DND-41 (cell line): ENCODE data around the gene CCR9.

Source experiments
- ATAC-seq: fragments of 200-7000 bp; cut with Tn5 transposase; 3 replicates; pipeline ENCODE4 v1.9.1; 2021; ENCODE audit warnings: low read depth; ENCODE audit not compliant: insufficient read depth
- DNase-seq: peaks from one replicate; pipeline ENCODE4 v3.0.0-alpha.2; 2020
- H2AFZ ChIP-seq: 2 replicates; pipeline ENCODE4 v1.6.0; 2012; ENCODE audit warnings: low read depth, low read length
- H3K27ac ChIP-seq: 2 replicates; pipeline ENCODE4 v1.5.1; 2012; ENCODE audit warnings: low read length, inconsistent platforms
- H3K27me3 ChIP-seq: fragments of 200-600 bp; sonication (generic); 2 replicates; pipeline ENCODE4 v1.6.0; 2012; ENCODE audit warnings: low read length, mild to moderate bottlenecking, inconsistent platforms; ENCODE audit not compliant: insufficient read depth, poor library complexity
- H3K36me3 ChIP-seq: 2 replicates; pipeline ENCODE4 v1.5.1; 2012; ENCODE audit warnings: low read length, inconsistent platforms; ENCODE audit not compliant: insufficient read depth
- H3K4me1 ChIP-seq: 2 replicates; pipeline ENCODE4 v1.5.1; 2012; ENCODE audit warnings: mild to moderate bottlenecking, low read length; ENCODE audit not compliant: insufficient read depth
- H3K4me2 ChIP-seq: 2 replicates; pipeline ENCODE4 v1.6.0; 2012; ENCODE audit warnings: mild to moderate bottlenecking, moderate library complexity, low read length, inconsistent platforms; ENCODE audit not compliant: insufficient read depth
- H3K4me3 ChIP-seq, 2 experiments: fragments of 200-600 bp in 1 of 2; shearing (Covaris generic) in 1 of 2; 2 replicates each; pipeline ENCODE4 v1.5.1; 2012 to 2016; ENCODE audit warnings: inconsistent platforms in 2 of 2, low read length in 2 of 2, mild to moderate bottlenecking in 2 of 2, low read depth in 1 of 2, moderate library complexity in 1 of 2
- H3K79me2 ChIP-seq: 2 replicates; pipeline ENCODE4 v1.6.0; 2012; ENCODE audit warnings: low read length, inconsistent platforms; ENCODE audit not compliant: insufficient read depth
- H3K9ac ChIP-seq: 2 replicates; pipeline ENCODE4 v1.6.0; 2012; ENCODE audit warnings: low read depth, mild to moderate bottlenecking, inconsistent platforms, low read length, moderate library complexity
- H3K9me3 ChIP-seq: 2 replicates; pipeline ENCODE4 v1.5.1; 2012; ENCODE audit warnings: low read length, moderate library complexity, mild to moderate bottlenecking, inconsistent platforms; ENCODE audit not compliant: insufficient read depth, severe bottlenecking
- H4K20me1 ChIP-seq: 2 replicates; pipeline ENCODE4 v1.6.0; 2012; ENCODE audit warnings: low read length; ENCODE audit not compliant: insufficient read depth
- CTCF ChIP-seq: IDR thresholded peaks from 2 replicates; pipeline ENCODE4 v1.5.1; 2012; ENCODE audit warnings: borderline replicate concordance, low read length, moderate library complexity, mild to moderate bottlenecking; ENCODE audit not compliant: poor library complexity, severe bottlenecking; ENCODE audit errors: extremely low read depth
- EZH2 ChIP-seq: IDR thresholded peaks from 3 replicates; pipeline ENCODE4 v1.6.1; 2012; ENCODE audit warnings: borderline replicate concordance, low read depth, mild to moderate bottlenecking, moderate library complexity, low read length, inconsistent platforms; ENCODE audit not compliant: severe bottlenecking

CCR9 gene

GRCh38 chr3:45868650-45869049, 17.7 kb upstream of the CCR9 start:
- DNase-seq (no peak), ATAC-seq (no peak)
- H3K27me3 ChIP-seq, result no peaks in the 10 kb centered on the region
- peak overlapping the region; percentile 87 for H3K27ac ChIP-seq
- H3K9ac ChIP-seq, result peak overlapping the region; percentile 56
- H3K9me3 ChIP-seq, result no peaks in the 10 kb centered on the region
- peaks cover 94% of the 10 kb centered on the region for H3K79me2 ChIP-seq
- peaks cover 99% of the 10 kb centered on the region for H3K4me1 ChIP-seq
- no peak overlapping the region for H2AFZ ChIP-seq
- peaks cover 18% of the 10 kb centered on the region; the same call in 1 of the 2 replicates for H4K20me1 ChIP-seq
- peak overlapping the region; percentile 54 for H3K4me2 ChIP-seq
- H3K36me3 ChIP-seq, result peaks cover 18% of the 10 kb centered on the region
- TF ChIP-seq CTCF, result no peak
- no peak for TF ChIP-seq EZH2
- H3K4me3 ChIP-seq, result peak overlapping the region in 1 of 2 experiments; percentile 10; a peak in 2 of 4 replicates

- H3K9me3 ChIP-seq, result no peaks in the 10 kb centered on the region
- H3K27ac ChIP-seq, result peak overlapping the region; percentile 87
- H3K79me2 ChIP-seq, result peaks cover 94% of the 10 kb centered on the region
- peak overlapping the region in 1 of 2 experiments; percentile 10; a peak in 2 of 4 replicates for H3K4me3 ChIP-seq
- TF ChIP-seq EZH2, result no peak
- no peak for TF ChIP-seq CTCF
- DNase-seq (no peak), ATAC-seq (no peak)
- H3K27me3 ChIP-seq, result no peaks in the 10 kb centered on the region
- peak overlapping the region; percentile 56 for H3K9ac ChIP-seq
- H3K4me2 ChIP-seq, result peak overlapping the region; percentile 54
- H3K36me3 ChIP-seq, result peaks cover 19% of the 10 kb centered on the region
- H2AFZ ChIP-seq, result no peak overlapping the region
- peaks cover 99% of the 10 kb centered on the region for H3K4me1 ChIP-seq
- peaks cover 21% of the 10 kb centered on the region; the same call in 1 of the 2 replicates for H4K20me1 ChIP-seq
These were observed 16.7 kb upstream of the CCR9 start for GRCh38 chr3:45869638-45870037.

- peak overlapping the region; percentile 54 for H3K4me2 ChIP-seq
- no peak overlapping the region for H2AFZ ChIP-seq
- peaks cover 99% of the 10 kb centered on the region for H3K4me1 ChIP-seq
- H3K9ac ChIP-seq, result peak overlapping the region; percentile 56
- TF ChIP-seq EZH2 (no peak), CTCF (no peak)
- peak overlapping the region in 1 of 2 experiments; percentile 10; a peak in 1 of 4 replicates for H3K4me3 ChIP-seq
- peak overlapping the region; percentile 89 for H3K27ac ChIP-seq
- peak; percentile 95 for DNase-seq
- H3K36me3 ChIP-seq, result peaks cover 24% of the 10 kb centered on the region
- H3K9me3 ChIP-seq, result no peaks in the 10 kb centered on the region
- H4K20me1 ChIP-seq, result peaks cover 21% of the 10 kb centered on the region; the same call in 1 of the 2 replicates
- ATAC-seq, result peak; percentile 84
- H3K27me3 ChIP-seq, result no peaks in the 10 kb centered on the region
- H3K79me2 ChIP-seq, result peaks cover 94% of the 10 kb centered on the region
These were observed 16.2 kb upstream of the CCR9 start for GRCh38 chr3:45870099-45870498.
